HG02571 (cell line): Measurements from ENCODE around the gene KHNYN.

Source experiments
- ATAC-seq: cut with Tn5 transposase; IDR thresholded peaks from one replicate; pipeline ENCODE4 v1.9.1; 2021; ENCODE audit warnings: mild to moderate bottlenecking, moderate library complexity; ENCODE audit not compliant: unreplicated experiment

Gene KHNYN

DNA sequence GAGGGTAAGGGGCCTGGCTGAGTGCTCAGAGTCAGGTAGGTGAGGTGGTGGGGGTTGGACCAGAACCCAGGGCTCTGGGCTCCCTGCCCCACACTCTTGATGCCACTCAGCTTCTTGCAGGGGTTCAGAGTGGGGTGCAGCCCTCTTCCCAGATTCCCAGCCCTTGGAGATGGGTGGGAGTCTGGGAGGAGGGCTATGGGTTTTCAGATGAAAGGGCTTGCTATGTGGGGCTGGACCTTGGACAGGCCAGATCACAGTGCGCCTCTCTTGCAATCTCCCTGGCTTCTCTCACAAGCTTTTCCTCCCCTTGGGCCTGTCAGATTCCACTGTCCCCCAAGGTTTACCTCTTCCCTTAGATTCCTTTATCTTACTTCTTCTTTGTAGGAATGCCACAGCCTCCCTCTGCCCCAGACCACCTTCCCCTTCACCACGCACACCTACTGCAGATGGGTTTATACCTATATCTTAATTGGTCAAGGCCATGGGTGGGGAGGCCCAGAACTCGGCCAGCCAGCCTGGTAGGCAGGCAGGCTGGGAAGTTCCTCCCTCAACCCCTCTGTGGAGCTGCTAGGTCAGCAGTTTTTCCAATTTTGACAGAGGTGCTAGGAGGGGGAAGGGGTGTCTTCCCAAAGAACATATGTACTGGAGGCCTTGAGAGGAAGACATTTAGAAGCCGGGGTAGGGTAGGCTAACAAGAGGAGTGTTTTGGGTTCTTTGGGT is 29.6 kb upstream of the KHNYN start:
- ATAC-seq, result no peak

DNA sequence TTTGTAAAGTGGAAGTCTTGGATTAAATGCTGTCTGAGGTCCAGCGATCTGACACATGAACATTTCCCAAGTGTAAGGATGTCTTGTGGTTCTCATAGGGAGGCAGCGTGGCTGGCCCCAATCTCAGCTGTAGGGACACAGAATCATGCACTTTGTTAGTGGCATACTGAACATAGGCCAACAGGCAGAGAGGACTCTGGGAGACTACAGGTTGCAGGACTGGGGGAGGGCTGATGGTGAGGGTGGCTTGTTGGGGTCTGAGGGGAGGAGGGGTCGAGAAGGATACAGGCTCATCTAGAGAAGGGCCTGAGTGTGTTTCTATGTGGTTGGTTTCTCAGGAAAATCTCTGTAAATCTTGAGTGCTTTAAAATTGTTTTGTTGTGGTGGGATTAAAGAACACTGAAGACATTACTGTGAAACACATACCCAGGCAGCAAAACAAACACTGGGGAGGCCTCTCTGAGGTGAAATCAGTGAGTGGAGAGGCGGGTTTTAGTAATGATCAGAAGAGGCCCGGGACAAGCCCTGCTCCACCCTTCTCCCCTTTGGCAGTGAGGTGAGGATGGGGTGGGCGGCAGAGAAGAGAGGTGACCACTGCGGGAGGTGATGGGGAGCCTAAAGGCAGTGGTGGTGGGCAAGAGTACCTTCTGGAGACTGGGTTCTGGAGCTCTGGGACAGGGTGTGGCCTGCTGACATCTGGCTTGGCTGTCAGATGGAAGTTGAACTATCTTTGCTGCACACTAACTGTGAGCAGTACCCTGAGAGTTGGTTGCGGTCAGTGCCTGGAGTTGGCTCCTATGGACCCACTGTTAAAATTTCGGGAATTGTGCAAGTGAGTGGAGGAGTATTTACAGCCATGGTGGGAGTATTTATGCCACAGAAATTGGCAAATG is 27.7 kb upstream of the KHNYN start:
- ATAC-seq, result no peak

DNA sequence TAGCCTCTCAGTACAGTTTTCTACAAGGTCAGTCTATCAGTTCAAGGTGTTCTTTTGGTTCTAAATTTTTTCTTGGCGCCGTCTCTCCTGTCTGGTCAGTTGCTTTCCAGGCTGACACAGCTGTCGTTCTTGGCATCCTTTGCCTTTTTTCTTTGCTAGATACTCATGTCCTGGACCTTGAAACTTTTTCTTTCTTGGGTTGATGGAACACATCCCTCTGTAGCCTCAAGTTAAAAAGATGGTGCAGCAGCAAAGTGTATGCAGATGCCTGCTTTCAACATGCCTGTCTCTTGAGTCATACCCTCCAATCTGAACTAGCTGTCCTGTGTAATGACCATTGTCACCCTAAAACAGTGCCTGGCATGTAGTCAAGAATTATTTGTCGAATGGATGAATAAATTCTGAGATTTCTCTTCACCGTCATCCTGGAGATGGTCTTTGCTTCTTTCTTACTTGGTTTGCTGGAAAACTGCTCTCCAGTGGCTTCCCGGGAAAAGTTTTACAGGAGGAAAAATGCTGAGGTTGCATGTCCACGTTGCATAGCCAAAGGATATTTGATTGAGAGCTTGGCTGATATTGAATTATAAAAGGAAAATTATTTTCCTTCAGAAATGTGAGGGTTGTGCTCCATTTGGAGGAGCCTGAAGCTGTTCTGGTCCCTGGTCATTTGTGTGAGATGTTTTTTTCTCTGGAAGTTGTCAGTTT is 26.3 kb upstream of the KHNYN start:
- ATAC-seq, result no peak

DNA sequence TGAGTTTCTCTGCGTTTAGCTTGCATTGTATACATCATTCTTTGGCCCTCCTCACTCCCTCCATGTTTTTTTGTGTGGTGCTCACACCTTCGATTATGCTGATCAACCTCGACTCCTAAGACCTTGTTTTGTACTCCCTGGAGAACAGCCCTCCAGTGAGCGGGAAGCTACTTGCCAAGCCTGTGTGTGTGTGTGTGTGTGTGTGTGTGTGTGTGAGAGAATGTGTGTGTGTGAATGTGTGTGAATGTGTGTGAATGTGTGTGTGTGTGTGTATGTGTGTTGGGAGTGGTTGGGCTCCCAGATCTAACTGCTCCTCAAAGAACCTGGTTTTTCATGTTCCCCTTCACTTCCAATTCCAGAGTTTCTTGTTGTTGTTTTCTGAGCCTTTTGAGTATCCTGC is 24.9 kb upstream of the KHNYN start:
- ATAC-seq, result no peak

DNA sequence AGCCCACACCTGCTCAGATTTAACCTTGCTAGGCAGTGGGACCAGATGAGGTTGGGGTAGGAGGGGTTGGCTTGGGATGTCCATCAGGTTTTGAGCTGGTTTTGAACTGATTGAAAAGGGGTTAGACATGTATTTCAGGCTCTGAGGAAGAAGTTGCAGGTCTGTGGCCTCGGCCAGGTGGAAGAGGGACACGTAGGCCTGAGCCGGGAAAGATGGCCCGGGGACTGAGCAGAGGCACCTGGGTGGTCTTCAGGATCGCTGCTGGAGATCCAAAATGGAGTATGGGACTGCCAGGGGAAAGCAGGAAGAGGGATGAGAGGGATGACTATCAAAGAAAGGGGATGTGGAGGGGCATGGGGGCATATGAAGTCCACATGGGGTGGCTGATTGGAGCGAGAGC is 23.3 kb upstream of the KHNYN start:
- ATAC-seq, result no peak

DNA sequence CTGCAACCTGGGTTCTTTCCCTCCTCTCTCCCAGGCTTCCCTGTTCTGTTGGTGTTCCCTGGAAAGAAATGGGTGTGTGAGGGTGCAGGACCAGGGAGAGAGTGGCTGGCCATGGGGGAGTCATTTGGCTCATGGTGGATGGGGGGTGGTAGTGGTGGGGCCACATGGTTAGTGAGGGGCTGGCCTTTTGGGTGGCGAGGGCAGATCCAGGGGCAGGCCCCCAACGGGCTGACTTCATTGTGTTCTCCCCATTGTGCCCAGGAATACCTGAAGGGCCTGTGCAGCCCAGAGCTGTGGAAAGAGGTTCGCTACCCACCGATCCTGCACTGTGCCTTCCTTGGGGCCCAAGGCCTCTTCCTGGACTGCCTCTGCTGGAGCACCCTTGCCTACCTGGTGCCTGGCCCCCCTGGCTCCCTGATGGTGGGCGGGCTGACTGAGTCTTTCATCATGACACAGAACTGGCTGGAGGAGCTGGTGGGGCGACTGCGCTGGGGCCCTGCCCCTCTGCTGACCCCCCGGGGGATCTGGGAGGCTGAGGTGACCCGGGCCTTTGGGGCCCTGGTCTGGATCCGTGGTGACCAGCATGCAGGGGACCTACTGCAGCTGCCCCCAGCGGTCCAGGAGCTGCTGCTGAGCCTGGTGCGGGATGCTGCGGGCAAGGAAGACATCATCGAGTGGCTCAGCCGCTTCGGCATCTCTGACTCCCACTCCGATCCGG is 22.0 kb upstream of the KHNYN start:
- no peak for ATAC-seq

DNA sequence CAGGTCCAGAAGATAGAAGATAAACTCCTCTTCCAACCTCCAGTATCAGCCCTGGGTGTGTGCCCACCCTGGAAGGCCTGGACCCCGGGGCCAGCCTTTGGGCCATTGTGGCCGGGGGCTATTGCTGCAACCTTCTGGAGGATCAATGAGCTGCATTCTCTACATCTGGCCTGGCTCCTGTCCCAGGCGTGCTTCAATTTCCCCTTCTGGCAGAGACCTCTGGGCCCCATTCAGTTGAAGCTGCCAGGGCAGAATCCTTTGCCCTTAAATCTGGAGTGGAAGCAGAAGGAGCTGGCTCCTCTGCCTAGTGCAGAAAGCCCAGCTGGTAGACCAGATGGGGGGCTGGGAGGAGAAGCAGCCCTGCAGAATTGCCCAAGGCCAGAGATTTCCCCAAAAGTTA is 21.0 kb upstream of the KHNYN start:
- no peak for ATAC-seq

DNA sequence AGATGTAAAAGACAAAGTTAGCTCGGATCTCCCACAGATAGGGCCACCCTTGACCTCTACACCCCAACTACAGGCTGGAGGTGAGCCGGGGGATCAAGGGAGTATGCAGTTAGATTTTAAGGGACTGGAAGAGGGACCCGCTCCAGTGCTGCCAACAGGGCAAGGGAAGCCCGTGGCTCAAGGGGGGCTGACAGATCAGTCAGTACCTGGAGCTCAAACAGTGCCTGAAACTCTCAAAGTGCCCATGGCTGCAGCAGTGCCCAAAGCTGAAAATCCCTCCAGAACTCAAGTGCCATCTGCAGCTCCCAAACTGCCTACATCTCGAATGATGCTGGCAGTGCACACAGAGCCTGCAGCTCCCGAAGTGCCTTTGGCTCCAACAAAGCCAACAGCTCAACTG is 20.6 kb upstream of the KHNYN start:
- no peak for ATAC-seq

DNA sequence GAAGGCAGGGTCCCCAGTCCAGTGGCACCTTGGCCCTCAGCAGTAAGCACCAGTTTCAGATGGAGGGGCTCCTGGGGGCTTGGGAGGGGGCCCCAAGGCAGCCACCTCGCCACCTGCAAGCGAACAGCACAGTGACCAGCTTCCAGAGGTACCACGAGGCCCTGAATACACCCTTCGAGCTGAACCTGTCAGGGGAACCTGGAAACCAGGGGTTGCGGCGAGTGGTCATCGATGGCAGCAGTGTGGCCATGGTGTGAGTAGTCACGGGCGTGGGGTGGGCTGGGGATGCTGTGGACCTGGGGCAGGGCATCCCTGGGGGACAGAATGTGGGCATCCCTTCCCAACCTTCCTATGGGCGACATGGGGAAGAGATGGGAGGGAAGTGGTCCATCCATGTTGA is 19.8 kb upstream of the KHNYN start:
- ATAC-seq, result no peak

DNA sequence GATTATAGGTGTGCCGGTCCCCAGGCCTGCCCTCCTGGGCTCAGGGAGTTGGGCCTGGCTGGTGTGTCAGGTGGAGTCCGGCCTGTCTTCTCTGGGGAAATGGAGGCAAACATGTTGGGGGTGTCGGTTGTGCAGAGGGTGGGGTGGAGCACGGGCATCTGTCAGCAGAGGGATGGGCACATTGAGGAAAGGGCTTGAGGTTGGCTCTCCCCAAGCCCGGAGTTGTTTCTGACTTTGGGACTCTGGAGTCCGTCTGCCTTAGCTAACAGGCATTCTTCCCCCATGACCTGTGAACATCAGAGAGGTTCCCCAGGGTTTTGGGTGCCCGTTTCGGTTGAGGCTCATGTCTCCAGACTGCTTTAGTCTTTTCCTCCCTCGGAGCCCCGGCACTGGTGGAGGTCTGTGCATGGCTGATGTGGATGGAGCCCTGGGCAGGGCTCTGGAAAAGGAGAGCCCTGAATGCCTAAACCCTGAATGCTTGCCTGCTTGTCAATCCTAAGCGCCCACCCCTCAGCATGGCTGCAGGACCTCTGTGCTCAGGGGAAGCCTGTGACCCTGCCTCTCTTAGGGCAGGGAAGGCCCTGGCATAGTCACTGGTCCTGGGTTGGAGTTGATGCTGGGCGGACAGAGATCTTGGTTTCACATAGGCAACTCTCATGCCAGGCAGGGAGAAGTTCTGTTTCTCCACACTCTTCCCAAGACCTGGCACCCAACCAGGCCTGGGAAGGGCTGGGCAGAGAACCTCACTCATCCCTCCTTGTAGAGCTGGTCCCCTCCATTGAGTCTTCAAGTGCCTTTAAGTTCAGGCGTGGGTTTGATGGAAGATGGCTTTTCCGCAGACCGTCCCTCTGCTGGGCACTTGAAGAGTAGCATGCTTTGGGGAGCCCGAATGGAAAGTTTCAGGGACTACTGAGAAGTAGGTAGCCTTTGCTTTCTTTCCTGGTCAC is 18.0 kb upstream of the KHNYN start:
- ATAC-seq, result no peak

DNA sequence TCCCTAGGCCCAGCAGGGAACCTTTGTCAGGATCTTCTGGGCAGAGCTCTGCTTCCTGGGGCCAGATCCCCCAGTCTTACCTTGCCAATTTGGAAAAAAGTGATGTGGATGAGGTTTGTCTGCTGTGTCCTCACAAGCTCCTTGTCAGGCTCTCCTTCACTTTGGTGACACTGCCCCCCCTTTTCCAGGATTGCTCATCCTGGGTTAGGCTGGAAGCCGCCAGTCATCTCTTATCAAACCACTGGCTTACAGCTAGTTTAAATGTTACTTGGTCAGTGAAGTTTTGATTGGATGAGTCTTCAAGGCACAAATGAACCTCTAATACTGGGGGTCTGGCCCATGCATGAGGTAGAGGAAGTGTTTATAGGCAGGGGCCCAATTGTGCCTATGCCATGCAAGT is 15.7 kb upstream of the KHNYN start:
- no peak for ATAC-seq

DNA sequence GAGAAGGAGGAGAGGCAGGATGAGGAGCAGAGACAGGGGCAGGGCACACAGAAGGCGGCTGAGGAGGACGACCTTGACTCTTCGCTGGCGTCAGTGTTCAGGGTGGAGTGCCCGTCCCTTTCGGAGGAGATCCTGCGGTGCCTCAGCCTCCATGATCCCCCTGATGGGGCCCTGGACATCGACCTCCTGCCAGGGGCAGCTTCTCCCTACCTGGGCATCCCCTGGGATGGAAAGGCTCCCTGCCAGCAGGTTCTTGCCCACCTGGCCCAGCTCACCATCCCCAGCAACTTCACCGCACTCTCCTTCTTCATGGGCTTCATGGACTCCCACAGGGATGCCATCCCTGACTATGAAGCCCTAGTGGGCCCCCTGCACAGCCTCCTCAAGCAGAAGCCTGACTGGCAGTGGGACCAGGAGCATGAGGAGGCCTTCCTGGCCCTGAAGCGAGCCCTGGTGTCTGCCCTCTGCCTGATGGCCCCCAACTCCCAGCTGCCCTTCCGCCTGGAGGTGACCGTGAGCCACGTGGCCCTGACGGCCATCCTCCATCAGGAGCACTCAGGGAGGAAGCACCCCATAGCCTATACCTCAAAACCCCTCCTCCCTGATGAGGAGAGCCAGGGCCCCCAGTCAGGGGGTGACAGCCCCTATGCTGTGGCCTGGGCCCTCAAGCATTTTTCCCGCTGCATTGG is 14.9 kb upstream of the KHNYN start:
- ATAC-seq, result no peak

DNA sequence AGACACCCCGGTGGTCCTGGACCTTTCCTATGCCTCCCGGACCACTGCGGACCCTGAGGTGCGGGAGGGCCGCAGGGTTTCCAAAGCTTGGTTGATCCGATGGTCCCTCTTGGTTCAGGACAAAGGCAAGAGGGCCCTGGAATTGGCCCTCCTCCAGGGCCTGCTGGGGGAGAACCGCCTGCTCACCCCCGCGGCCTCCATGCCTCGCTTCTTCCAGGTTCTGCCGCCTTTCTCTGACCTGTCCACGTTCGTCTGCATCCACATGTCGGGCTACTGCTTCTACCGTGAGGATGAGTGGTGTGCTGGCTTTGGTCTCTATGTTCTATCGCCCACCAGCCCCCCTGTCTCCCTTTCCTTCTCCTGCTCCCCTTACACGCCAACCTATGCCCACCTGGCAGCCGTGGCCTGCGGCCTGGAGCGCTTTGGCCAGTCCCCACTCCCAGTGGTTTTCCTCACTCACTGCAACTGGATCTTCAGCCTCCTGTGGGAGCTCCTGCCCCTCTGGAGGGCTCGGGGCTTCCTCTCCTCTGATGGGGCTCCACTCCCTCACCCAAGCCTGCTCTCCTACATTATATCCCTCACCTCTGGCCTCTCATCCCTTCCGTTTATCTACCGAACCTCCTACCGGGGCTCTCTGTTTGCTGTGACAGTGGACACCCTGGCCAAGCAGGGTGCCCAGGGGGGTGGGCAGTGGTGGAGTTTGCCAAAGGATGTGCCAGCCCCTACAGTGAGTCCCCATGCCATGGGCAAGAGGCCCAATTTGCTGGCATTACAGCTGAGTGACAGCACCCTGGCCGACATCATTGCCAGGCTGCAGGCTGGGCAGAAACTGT is 14.1 kb upstream of the KHNYN start:
- ATAC-seq, result no peak

DNA sequence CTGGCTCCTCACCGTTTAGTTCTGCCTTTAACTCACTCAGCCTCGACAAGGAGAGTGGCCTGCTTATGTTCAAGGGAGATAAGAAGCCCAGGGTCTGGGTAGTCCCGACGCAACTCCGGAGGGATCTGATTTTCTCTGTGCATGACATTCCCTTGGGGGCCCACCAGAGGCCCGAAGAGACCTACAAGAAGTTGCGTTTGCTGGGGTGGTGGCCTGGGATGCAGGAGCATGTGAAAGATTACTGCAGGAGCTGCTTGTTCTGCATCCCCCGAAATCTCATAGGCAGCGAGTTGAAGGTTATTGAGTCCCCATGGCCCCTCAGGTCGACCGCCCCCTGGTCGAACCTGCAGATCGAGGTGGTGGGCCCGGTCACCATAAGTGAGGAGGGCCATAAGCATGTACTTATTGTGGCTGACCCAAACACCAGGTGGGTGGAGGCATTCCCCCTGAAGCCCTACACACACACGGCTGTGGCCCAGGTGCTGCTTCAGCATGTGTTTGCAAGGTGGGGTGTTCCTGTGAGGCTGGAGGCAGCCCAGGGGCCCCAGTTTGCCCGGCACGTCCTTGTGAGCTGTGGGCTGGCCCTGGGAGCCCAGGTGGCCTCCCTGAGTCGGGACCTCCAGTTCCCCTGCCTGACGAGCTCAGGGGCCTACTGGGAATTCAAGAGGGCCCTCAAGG is 13.4 kb upstream of the KHNYN start:
- no peak for ATAC-seq

DNA sequence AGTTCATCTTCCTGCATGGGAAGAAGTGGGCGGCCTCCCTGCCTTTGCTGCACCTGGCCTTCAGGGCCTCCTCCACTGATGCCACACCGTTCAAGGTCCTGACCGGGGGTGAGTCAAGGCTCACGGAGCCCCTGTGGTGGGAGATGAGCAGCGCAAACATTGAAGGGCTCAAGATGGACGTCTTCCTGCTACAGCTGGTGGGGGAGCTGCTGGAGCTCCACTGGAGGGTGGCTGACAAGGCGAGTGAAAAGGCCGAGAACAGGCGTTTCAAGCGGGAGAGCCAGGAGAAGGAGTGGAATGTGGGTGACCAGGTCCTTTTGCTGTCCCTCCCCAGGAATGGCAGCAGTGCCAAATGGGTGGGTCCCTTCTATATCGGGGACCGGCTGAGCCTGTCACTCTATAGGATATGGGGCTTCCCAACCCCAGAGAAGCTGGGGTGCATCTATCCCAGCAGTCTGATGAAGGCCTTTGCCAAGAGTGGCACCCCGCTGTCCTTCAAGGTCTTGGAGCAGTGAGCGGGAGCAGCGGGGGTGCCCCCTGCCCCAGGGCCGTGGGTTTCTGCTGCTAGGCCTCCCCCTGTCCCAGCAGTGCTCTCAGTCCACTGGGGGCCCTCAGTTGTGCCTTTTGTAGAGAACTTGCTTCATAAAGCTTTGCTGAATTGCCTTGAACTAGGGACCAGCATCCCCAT is 12.7 kb upstream of the KHNYN start:
- ATAC-seq, result no peak

DNA sequence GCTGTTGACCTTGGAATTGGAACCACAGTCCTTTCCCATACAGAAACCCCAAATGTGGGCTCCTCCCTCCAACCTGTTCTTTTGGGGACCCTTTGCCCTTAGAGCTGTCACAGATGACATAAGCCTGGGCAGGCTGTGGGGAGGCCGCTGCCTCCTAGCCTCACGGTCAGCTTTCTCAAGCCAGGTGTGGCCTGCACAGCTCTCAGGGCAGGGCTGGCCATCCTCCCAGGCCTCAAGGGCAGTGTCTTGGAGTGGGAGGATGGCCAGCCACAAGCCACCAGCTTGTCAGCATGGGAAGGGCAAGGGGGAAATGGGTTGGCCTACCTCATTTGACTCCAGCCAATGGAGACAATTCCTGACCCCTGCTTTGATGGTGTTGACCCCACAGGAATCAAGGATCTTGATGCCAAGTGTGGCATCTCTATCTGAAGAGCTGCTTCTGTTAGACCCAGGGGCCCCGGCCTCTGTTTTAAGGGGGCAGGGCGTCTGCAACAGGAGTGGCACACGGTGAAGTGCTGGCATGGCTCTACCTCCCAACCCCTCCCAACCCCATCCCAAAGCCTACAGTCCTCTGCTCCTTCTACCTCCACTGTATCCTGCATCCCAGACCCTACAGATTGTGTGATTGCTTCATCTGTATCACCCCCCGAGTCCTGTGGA is 11.8 kb upstream of the KHNYN start:
- ATAC-seq, result no peak

DNA sequence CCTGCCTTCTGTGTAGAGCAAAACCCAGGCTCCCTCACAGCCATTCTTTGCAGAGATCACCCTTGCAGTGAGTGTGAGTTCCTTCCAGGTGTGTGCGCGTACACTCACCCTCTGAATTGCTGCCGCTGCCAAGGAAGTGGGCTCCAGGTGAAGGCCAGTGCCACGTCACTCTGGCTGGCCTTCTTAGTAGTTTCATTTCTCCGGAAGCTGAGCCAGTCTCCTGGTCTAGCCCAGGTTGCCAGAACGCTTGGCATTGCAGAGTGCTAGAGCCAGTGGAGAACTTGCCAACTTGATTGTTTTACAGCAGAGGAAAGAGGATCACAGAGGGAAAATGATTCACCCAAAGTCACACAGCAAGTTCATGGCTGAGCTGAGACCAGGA is 11.3 kb upstream of the KHNYN start:
- no peak for ATAC-seq
